ENCODE data around the gene DTHD1. TPM values are rescaled to one million over a fixed set of nuclear protein-coding genes. Genes with fewer than 3 reads are reported as not detected.

The DTHD1 gene
- total and polyA plus RNA-seq, 8 donors, result 0.09 to 0.12 (median 0.09) TPM; not detected in 4

GRCh38 chr4:36392024-36392423 is 110.6 kb downstream of the DTHD1 start:
- no peak overlapping the region for H3K27ac ChIP-seq
- H3K4me1 ChIP-seq, result no peaks in the 10 kb centered on the region
- intact Hi-C loops (cut with DNase I), result no loop called here
- TF ChIP-seq CTCF (IDR thresholded peaks at IDR 0.05), result no peak
- 63 to 70% methylated on average over 1 of the region's 1 CpG for WGBS, 2 donors
- FAIRE-seq (no peak), ATAC-seq (no peak), DNase-seq (no peak)
- H3K27me3 ChIP-seq, result peaks cover 0 to 8% (median 0%) of the 10 kb centered on the region in 4 donors
- H3K36me3 ChIP-seq, result no peaks in the 10 kb centered on the region
- no peaks in the 10 kb centered on the region for H3K9me3 ChIP-seq
- H3K4me3 ChIP-seq, result no peak overlapping the region

- no peak for TF ChIP-seq CTCF (IDR thresholded peaks at IDR 0.05)
- Histone ChIP-seq H3K27me3 (no peaks in the 10 kb centered on the region), H3K36me3 (no peaks in the 10 kb centered on the region), H3K9me3 (no peaks in the 10 kb centered on the region), H3K4me3 (no peak overlapping the region), H3K27ac (no peak overlapping the region), H3K4me1 (no peaks in the 10 kb centered on the region)
- ATAC-seq (no peak), DNase-seq (no peak), FAIRE-seq (no peak)
- 57 to 63% methylated on average over 4 of the region's 4 CpGs for WGBS, 2 donors
- intact Hi-C loops (cut with DNase I), result no loop called here
Measured at GRCh38 chr4:36392916-36393315, 111.5 kb downstream of the DTHD1 start.

Other genes starting within 250 kb of the DTHD1 start
- 10 to 100 TPM in 3 of 6 donors, 1 to 10 TPM in 3; 6.9 to 14.3 (median 9.9) TPM for gene ARAP2, start 37.1 kb upstream of the DTHD1 start, total RNA-seq
- 1 to 10 TPM; 3.2 to 3.6 TPM for gene ARAP2, start 37.1 kb upstream of the DTHD1 start, polyA plus RNA-seq

Measured in pancreas (tissue), 10 donors.